GM19463 (cell line): ENCODE measurements around the gene ZNF569.
A peak's percentile ranks its signal among the peaks of the same experiment; 100 is the strongest.
"Not testable (repeated sequence)": the region's sequence is repeated elsewhere in the genome, so short reads cannot be mapped to it uniquely, and the experiment has no call there.

Experiments
- ATAC-seq: cut with Tn5 transposase; IDR thresholded peaks from one replicate; pipeline ENCODE4 v1.9.1; 2021; ENCODE audit warnings: mild to moderate bottlenecking, moderate library complexity; ENCODE audit not compliant: unreplicated experiment

The ZNF569 gene

DNA sequence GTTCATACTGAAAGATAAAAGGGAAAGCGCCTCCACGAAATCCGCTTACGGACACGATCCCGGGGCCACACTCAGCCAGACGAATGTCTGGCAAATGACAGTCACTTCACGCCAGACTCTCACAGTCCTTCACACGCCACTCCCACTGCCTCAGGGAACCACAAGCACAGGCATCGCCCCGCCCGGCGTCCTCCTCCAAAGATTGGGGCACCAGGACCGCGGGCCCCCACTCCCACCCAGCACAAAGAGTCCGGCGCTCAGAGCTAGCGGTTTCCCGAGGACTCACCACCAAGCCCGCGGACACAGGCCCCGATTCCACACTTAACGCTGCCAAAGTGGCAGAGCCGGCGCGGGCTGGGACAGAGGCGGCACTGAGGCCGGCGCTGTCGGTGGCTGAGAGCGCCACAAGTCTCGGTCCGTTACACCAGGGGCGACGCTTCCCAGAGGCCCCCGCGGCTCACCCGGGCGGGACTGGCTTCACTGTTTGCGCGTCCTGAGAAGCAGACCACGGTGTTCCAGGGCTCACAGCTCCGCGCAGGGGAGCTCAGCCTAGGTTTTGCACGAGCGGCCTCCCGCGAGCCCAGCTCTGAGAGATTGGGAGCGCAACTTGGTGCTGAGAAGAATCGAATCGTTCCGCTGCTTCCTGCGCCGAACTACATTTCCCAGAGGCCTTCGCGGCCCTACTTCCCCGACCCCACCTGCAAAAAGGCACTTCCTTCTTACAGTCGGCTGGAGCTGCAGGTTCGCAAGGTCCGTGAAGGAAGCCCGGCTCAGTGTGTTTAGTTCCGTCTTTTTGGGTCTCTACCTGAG lies at the start of gene ZNF569:
Gene ZNF569 (minus strand): TSS at position 647 of the 810 bp plus-strand sequence. CDS start 22,523 bp downstream, outside the sequence.
- ATAC-seq: peak; percentile 65

DNA sequence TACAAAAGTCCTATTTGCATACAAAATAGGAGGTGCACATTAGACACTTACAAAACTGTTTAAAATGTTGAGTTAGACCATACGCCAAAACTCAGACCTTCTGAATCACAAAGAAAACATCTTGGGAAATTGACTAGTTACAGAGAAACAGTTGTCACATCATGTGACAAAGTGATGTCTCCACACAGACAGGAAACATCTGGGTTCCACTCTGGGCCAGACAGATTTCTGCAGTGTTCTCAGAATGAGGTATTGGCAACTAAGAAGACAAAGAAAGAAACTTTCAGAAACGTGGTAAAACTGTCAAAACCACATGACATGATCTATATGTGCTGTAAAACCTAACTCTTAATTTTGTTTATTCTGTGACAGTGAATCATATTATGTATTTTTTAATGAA lies 46.2 kb upstream of the ZNF569 start:
- ATAC-seq: no peak

DNA sequence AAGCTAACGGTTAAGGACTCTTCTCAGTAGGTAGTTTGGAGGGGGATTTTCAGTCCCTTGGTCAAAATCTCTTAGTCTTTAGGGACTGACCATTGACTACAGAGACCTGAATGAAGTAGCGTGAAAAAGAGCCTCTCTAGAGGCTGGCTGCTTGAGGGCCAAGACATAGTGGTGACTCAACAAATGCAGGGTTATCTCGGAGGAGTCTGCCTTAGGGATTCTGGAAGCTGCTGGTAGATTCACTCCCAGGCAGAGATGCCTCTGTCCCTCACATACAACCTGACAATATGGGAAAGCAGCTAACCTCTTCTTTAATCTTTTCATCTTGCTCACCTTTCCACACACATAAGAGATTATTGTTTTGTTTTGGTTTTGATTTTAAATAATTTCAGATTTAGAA lies 44.6 kb upstream of the ZNF569 start:
- ATAC-seq: no peak

DNA sequence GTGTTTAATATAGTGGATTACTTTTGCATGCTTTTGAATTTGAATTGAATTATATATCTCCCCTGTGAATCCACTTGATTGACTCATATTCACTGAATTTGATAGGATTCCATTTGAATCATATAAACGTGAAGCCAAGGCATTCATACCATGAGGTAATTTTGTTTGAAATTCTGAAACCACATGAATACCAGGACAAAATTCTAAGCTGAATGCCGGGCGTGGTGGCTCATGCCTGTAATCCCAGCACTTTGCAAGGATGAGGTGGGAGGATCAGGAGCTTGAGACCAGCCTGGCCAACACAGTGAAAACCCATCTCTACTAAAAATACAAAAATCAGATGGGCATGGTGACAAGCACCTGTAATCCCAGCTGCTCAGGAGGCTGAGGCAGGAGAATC lies 43.9 kb upstream of the ZNF569 start:
- no peak for ATAC-seq

DNA sequence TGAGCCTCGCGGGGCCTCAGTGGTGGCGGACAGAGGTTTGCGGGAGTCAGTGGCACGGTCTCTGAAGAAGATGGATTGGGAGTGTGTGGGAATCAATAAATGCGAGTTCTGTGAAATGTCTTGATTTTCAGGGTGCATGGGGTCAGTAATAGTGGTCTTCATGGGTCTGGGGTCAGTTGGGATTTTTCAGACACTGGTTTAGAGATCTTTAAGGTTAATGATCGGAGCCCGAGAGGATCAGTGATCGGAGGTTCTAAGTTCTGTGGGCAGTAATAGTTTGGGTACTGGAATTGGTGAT lies 39.9 kb upstream of the ZNF569 start:
- no peak for ATAC-seq

DNA sequence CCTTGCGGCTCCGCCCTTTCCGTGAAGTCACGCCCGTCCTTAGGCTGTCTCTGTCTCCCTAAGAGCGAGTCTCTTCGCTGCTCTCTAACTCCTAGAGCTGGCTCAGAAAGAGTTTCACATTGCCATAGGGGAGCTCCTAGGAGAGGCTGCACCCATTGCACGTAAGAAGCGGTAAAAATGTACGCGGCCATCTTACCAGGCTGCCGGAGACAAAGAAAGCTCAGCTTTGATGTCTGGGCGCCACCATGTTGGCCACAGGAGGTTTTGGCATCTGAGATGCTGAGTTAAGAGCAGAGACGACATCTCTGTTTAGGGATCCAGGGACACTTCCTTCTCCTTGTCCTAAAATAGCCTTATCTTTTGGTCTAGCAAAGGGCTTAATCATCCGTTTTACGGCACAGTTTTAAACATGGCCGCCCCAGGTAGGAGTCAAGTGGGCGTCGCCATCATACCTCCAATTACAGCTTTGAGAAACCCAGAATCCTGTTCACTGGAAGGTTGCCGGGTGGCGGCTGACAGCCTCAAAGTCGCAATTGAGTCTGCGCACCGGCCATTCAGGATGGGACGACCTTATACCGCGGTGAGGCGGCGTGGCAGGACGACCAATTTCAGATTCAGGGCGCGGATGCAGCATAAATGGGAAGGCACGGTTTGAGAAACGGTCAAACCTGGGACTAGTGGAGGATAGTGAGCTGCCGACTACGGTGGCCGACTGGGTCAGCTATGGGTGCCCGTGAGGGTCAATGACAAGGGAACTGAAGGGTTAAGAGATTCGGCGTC lies 39.3 kb upstream of the ZNF569 start, which contains the start of gene ZNF793:
Gene ZNF793 (plus strand): TSS at position 553 of the 780 bp plus-strand sequence. CDS start 16,501 bp downstream, outside the sequence.
- no peak for ATAC-seq

DNA sequence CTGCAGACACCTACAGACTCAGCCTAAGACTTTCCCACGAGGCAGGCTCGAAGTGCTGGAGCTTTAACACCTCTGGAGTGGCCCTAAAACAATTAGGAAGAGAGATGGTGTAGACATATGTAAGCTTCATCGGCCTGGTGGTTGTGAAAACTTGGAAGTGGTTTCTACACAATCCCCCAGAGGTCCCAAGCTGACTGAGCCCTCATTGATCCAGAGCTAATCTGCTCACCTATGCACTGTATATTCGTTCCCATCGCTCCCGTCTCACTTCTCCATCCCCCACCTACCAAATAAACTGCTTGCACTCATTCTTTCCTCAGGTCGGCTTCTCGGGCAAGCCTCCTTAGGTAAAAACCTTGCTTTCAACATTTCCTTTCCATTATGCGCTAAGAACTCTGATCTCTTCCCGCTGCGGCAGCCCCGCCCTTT lies 38.7 kb upstream of the ZNF569 start:
- ATAC-seq: no peak

DNA sequence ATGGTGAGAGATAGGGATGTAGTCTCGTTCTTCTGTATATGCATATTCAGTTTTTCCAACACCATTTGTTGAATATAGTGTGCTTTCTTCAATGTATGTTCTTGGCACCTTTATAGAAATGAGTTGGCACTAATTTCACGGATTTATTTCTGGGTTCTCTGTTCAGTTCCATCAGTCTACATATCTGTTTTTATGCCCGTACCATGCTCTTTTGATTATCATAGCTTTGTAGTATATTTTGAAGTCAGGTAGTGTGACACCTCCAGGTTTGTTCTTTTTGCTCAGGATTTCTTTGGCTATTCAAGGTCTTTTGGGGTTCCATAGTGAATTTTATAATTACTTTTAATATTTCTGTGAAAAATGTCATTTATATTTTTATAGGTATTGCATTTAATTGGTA lies 25.0 kb upstream of the ZNF569 start:
- ATAC-seq: no peak

DNA sequence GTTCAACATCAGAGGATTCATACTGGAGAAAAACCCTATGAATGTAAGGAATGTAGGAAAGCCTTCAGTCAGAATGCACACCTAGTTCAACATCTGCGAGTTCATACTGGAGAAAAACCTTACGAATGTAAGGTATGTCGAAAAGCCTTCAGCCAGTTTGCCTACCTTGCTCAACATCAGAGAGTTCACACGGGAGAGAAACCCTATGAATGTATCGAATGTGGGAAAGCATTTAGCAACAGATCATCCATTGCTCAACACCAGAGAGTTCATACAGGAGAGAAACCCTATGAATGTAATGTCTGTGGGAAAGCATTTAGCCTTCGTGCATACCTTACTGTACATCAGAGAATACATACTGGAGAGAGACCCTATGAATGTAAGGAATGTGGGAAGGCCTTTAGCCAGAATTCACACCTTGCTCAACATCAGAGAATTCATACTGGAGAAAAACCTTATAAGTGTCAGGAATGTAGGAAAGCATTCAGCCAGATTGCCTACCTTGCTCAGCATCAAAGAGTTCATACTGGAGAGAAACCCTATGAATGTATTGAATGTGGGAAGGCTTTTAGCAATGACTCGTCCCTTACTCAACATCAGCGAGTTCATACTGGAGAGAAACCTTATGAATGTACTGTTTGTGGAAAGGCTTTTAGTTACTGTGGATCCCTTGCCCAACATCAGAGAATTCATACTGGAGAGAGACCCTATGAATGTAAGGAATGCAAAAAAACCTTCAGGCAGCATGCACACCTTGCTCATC lies 17.3 kb upstream of the ZNF569 start:
- ATAC-seq: no peak

DNA sequence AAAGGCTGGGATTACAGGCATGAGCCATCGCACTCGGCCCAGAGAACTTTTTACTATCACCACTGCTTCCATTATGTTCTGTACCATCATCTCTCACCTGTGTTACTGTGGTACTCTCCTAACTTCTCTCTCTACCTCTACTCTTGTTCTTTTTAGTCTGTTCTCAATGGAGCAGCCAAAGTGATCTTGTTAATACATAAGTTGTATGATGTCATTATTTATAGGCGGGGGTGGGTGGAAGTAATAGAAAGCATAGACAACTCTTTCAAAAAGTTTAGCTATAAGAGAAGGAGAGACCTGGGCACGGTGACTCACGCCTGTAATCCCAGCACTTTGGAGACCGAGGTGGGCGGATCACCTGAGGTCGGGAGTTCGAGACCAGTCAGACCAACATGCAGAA lies 4.9 kb upstream of the ZNF569 start:
- no peak for ATAC-seq

DNA sequence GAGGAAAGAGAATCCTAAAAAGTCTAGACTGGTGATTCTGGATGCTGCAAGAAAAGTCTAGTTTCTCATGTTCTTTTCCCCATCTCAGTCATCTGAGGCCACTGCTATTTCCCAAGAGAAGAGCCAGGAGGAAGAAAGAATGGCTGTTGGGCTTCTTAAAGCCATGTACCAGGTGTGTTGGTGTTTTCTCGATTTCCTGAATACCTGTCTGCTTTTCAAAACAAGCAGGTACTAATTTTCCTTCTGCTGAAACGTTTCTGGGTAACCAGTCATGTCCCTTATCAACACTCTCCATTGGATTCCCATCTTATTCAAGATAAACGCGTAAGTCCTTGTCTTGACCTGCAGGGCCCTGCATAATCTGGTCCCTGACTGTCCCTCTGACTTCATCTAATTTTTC lies 3.0 kb upstream of the ZNF569 start:
- no peak for ATAC-seq

DNA sequence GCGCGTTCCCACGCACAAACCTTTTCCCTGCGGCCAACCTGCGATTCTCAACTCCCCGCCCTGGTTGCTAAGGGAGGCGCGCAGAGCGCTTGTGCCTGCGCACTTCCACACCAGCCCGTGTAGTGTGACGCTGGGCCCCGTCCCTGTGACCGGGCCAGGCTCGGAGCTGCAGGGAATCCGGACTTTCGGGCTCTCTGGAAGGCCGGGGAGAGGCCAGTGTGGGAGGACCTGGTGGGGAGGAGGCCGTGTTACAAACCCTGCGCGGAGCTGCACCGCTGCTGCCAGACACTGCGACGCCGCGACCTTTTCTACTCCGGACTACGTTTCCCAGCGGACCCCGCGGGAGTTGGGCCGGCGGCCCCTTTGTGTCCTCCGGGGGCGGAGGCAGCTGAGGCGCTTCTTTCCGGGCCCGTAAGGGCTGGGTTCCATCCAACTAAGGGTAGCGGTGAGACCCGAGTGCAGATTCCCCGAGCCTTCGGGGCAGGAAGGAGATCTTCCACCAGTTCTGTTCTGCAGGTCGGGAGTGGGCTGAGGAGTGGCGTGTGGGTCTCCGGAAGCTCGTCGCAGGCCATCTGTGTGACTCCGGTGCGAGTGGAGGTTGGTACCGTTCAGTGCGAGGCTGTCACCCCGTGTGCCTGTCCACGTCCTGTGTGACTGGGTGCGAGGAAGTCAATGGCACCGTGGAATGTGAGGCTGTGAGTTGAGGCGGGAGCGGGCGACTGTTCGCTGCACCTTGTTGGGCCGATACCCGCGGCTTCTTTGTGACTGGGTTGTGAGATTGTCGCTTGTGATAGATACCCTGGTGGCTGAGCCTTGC lies 1.9 kb upstream of the ZNF569 start, which contains the start of gene ZNF570:
Gene ZNF570 (plus strand): TSS at position 396 of the 817 bp plus-strand sequence. CDS start 999 bp downstream, outside the sequence.
- peak; percentile 58 for ATAC-seq

DNA sequence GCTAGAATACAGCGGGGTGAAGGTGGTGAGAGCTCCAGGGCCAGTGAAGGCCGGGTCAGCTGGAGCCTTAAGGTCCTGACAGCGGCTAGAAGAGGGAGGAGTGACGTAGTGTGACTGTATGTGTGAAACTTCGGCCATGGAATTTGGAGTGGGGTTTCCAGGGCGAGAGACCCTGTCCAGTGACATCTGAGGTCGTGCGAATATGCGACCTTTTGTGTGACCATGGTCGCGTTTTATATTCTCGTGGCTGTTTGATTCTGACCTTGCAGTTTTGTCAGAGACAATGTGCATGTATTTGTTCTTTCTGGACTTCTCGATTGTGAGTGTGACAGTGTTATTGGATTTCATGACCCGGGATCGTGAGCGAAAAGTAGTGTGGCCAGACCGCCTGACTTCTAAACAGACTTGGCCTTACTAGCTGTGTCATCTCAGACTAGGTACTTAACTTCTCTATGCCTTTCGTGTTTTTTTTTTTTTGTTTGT lies 405 bp upstream of the ZNF569 start:
- no peak for ATAC-seq

DNA sequence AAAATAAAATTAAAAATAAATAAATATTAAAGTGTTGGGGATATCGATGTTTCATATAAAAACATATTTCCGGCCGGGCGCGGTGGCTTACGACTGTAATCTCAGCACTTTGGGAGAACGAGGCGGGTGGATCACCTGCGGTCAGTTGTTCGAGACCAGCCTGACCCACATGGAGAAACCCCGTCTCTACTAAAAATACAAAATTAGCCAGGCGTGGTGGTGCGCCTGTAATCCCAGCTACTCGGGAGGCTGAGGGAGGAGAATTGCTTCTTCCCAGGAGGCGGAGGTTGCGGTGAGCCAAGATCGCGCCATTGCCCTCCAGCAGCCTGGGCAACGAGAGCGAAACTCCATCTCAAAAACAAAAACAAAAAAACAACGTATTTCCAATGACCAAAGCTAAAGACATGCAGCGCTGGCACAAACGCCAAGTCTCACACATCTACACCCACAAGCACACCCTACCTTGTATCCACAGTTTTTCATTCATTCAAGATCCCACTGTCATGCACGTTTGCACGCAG lies 907 bp downstream of the ZNF569 start:
- ATAC-seq: no peak

DNA sequence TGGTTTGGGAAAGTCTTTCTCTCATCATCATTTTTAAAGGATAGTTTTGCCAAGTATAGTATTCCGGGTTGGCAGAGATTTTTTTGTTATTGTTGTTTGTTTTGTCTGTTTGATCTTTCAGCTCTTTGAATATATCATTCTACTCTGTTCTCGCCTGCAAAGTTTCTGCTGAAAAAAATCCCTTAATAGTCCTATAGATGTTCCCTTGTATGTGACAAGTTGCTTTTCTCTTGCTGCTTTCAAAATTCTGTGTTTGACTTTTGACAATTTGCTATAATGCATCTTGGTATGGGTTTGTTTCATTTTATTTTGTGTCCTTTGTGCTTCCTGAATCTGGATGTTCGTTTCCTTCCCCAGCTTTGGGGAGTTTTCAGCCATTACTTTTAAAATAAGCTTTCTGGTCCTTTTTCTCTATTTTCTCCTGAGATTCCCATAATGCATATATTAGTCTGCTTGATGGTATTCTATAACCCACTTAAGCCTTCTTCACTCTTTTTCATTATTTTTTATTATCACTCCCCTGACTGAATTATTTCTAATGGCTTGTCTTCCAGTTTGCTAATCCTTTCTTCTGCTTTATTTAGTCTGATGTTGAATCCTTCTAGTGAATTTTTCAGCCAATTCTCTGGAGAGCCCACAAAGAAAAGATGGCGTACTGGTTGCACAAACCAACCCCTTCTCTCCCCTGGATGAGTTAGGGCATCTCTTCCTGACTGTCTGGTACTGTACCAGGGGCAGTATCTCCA lies 14.6 kb downstream of the ZNF569 start:
- ATAC-seq: no peak

DNA sequence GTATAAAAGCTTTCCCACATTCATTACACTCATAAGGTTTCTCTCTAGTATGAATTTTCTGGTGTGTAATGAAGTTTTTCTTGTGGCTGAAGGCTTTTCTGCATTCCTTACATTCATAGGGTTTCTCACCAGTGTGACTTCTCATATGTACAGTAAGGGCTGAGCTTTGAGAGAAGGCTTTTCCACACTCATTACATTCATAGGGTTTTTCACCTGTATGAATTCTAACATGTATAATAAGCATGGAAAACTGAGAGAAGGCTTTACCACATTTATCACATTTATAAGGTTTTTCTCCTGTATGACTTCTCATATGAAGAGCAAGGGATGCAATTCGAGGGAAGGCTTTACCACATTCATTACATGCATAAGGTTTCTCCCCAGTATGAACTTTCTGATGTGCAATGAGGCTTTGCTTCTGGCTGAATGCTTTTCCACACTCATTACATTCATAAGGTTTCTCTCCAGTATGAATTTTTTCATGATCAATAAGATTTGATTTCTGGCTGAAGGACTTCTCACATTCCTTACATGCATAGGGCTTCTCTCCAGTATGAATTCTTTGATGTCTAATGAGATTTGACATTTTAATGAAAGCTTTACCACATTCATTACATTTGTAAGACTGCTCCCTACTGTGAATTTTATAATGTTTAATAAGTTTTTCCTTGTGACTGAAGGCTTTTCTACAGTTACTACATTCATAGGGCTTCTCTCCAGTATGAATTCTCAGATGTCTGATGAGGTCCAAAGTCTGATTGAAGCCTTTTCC lies 53.7 kb downstream of the ZNF569 start:
- ATAC-seq: no peak

DNA sequence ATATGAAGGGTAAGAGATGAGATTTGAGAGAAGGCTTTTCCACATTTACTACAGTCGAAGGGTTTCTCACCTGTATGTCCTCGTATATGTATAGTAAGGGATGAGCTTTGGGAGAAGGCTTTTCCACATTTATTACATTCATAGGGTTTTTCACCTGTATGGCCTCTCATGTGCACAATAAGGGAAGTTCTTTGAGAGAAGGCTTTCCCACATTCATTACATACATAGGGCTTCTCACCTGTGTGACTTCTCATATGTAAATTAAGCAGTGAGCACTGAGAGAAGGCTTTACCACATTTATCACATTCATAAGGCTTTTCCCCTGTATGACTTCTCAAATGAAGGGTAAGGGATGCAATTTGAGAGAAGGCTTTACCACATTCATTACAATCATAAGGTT lies 54.5 kb downstream of the ZNF569 start:
- no peak for ATAC-seq

DNA sequence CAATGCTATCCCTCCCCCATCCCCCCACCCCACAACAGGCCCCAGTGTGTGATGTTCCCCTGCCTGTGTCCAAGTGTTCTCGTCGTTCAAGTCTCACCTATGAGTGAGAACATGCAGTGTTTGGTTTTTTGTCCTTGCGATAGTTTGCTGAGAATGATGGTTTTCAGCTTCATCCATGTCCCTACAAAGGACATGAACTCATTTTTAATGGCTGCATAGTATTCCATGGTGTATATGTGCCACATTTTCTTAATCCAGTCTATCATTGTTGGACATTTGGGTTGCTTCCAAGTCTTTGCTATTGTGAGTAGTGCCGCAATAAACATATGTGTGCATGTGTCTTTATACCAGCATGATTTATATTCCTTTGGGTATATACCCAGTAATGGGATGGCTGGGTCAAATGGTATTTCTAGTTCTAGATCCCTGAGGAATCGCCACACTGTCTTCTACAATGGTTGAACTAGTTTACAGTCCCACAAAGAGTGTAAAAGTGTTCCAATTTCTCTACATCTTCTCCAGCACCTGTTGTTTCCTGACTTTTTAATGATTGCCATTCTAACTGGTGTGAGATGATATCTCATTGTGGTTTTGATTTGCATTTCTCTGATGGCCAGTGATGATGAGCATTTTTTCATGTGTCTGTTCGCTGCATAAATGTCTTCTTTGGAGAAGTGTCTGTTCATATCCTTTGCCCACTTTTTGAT lies 61.0 kb downstream of the ZNF569 start:
- ATAC-seq: not testable (repeated sequence)
